Stimulated activated CD4-positive, alpha-beta T cell treated with anti-CD3 and anti-CD28 coated beads, Interleukin-2, amount 100 ng/mL, for 4 hours (primary cell): ENCODE data around the gene PPP1R3A.
"Not testable (repeated sequence)": the region's sequence is repeated elsewhere in the genome, so short reads cannot be mapped to it uniquely, and the experiment has no call there.

Source experiments
- DNase-seq: peaks from one replicate; pipeline ENCODE4 v3.0.0-alpha.2; 2020; ENCODE audit warnings: low read depth

PPP1R3A gene

GRCh38 chr7:113918946-113919345 lies at the start of gene PPP1R3A:
TSS of gene PPP1R3A (minus strand) at chr7:113919009. CDS start at chr7:113918996, 13 bp downstream.
- no peak for DNase-seq

GRCh38 chr7:113963356-113963755 lies 44.5 kb upstream of the PPP1R3A start:
- no peak for DNase-seq

- DNase-seq = no peak
Observed at GRCh38 chr7:113959910-113960309, 41.1 kb upstream of the PPP1R3A start.

GRCh38 chr7:113955157-113955556 lies 36.3 kb upstream of the PPP1R3A start:
- no peak for DNase-seq

GRCh38 chr7:113953553-113953952 lies 34.7 kb upstream of the PPP1R3A start:
- no peak for DNase-seq

- DNase-seq = no peak
Observed at GRCh38 chr7:113945018-113945938, 26.5 kb upstream of the PPP1R3A start.

- DNase-seq = no peak
Observed at GRCh38 chr7:113936982-113937381, 18.2 kb upstream of the PPP1R3A start.

- no peak for DNase-seq
Observed at GRCh38 chr7:113936535-113936934, 17.7 kb upstream of the PPP1R3A start.

- DNase-seq = not testable (repeated sequence)
Observed at GRCh38 chr7:113929389-113929788, 10.6 kb upstream of the PPP1R3A start.

GRCh38 chr7:113928112-113928511 lies 9.3 kb upstream of the PPP1R3A start:
- DNase-seq = no peak

- no peak for DNase-seq
Observed at GRCh38 chr7:113922049-113922448, 3.2 kb upstream of the PPP1R3A start.

- DNase-seq = no peak
Observed at GRCh38 chr7:113921363-113921762, 2.6 kb upstream of the PPP1R3A start.

- no peak for DNase-seq
Observed at GRCh38 chr7:113917840-113918239, 969 bp downstream of the PPP1R3A start.

- no peak for DNase-seq
Observed at GRCh38 chr7:113915956-113916355, 2.9 kb downstream of the PPP1R3A start.

GRCh38 chr7:113912876-113913275 lies 5.9 kb downstream of the PPP1R3A start:
- no peak for DNase-seq

- no peak for DNase-seq
Observed at GRCh38 chr7:113907617-113908016, 11.2 kb downstream of the PPP1R3A start.

GRCh38 chr7:113904521-113904920 lies 14.3 kb downstream of the PPP1R3A start:
- no peak for DNase-seq

GRCh38 chr7:113892818-113893217 lies 26.0 kb downstream of the PPP1R3A start:
- DNase-seq = no peak

- DNase-seq = no peak
Observed at GRCh38 chr7:113891828-113892227, 27.0 kb downstream of the PPP1R3A start.

GRCh38 chr7:113891031-113891350 lies 27.8 kb downstream of the PPP1R3A start:
- no peak for DNase-seq

GRCh38 chr7:113890331-113891030 lies 28.3 kb downstream of the PPP1R3A start:
- DNase-seq = no peak

GRCh38 chr7:113883096-113883495 lies 35.7 kb downstream of the PPP1R3A start:
- DNase-seq = no peak

- DNase-seq = no peak
Observed at GRCh38 chr7:113880559-113880958, 38.2 kb downstream of the PPP1R3A start.
